BE2C (cell line): ENCODE results near the gene TXLNB.

Experiments used
- DNase-seq: peaks from one replicate; pipeline ENCODE4 v3.0.0-alpha.2; 2020
- H3K27me3 ChIP-seq: fragments of 250-450 bp; sonication (Bioruptor Pico); 2 replicates; pipeline ENCODE4 v1.5.1; 2020; ENCODE audit warnings: mild to moderate bottlenecking
- H3K36me3 ChIP-seq: fragments of 250-450 bp; sonication (Bioruptor Pico); 2 replicates; pipeline ENCODE4 v1.5.1; 2020; ENCODE audit warnings: mild to moderate bottlenecking
- H3K4me1 ChIP-seq: fragments of 250-450 bp; sonication (Bioruptor Pico); 2 replicates; pipeline ENCODE4 v1.5.1; 2020
- H3K4me3 ChIP-seq: 2 replicates; pipeline ENCODE4 v1.5.1; 2011; ENCODE audit warnings: low read depth, low read length
- H3K9me3 ChIP-seq: fragments of 250-450 bp; sonication (Bioruptor Pico); 2 replicates; pipeline ENCODE4 v1.5.1; 2020
- CTCF ChIP-seq: IDR thresholded peaks from 2 replicates; pipeline ENCODE4 v1.5.1; 2012; ENCODE audit warnings: mild to moderate bottlenecking, low read depth, low read length

The TXLNB gene

GRCh38 chr6:139325686-139326085 lies 33.9 kb upstream of the TXLNB start:
- no peak for TF ChIP-seq CTCF
- no peak overlapping the region for H3K4me3 ChIP-seq
- H3K4me1 ChIP-seq, result no peaks in the 10 kb centered on the region
- H3K9me3 ChIP-seq, result no peaks in the 10 kb centered on the region
- no peaks in the 10 kb centered on the region for H3K36me3 ChIP-seq
- H3K27me3 ChIP-seq, result no peaks in the 10 kb centered on the region
- no peak for DNase-seq

- H3K36me3 ChIP-seq, result no peaks in the 10 kb centered on the region
- DNase-seq, result no peak
- no peaks in the 10 kb centered on the region for H3K4me1 ChIP-seq
- H3K9me3 ChIP-seq, result no peaks in the 10 kb centered on the region
- TF ChIP-seq CTCF, result no peak
- H3K27me3 ChIP-seq, result no peaks in the 10 kb centered on the region
- H3K4me3 ChIP-seq, result no peak overlapping the region
Observed at GRCh38 chr6:139325125-139325524, 33.3 kb upstream of the TXLNB start.

GRCh38 chr6:139324301-139324555 lies 32.4 kb upstream of the TXLNB start:
- no peaks in the 10 kb centered on the region for H3K9me3 ChIP-seq
- H3K4me1 ChIP-seq, result no peaks in the 10 kb centered on the region
- no peak for TF ChIP-seq CTCF

GRCh38 chr6:139323511-139324300 lies 31.9 kb upstream of the TXLNB start:
- peak; percentile 30 for DNase-seq
- Histone ChIP-seq H3K27me3 (no peaks in the 10 kb centered on the region), H3K9me3 (no peaks in the 10 kb centered on the region), H3K36me3 (no peaks in the 10 kb centered on the region), H3K4me1 (no peaks in the 10 kb centered on the region), H3K4me3 (peak overlapping the region; percentile 30)
- TF ChIP-seq CTCF, result no peak

More at GRCh38 chr6:139324301-139324555, 32.4 kb upstream of the TXLNB start:
- Histone ChIP-seq H3K36me3 (no peaks in the 10 kb centered on the region), H3K4me3 (no peak overlapping the region; the same call in 1 of the 2 replicates), H3K27me3 (no peaks in the 10 kb centered on the region)
- DNase-seq, result no peak

- no peak for DNase-seq
- H3K36me3 ChIP-seq, result no peaks in the 10 kb centered on the region
- no peaks in the 10 kb centered on the region for H3K9me3 ChIP-seq
- no peaks in the 10 kb centered on the region for H3K4me1 ChIP-seq
- no peak for TF ChIP-seq CTCF
- H3K4me3 ChIP-seq, result no peak overlapping the region
- H3K27me3 ChIP-seq, result no peaks in the 10 kb centered on the region
Observed at GRCh38 chr6:139320081-139320480, 28.3 kb upstream of the TXLNB start.

- no peak for DNase-seq
- no peak for TF ChIP-seq CTCF
- no peaks in the 10 kb centered on the region for H3K4me1 ChIP-seq
- H3K27me3 ChIP-seq, result no peaks in the 10 kb centered on the region
- H3K9me3 ChIP-seq, result no peaks in the 10 kb centered on the region
- H3K36me3 ChIP-seq, result no peaks in the 10 kb centered on the region
- H3K4me3 ChIP-seq, result no peak overlapping the region
Observed at GRCh38 chr6:139316622-139317317, 25.0 kb upstream of the TXLNB start.
